Natural killer cell treated with Interleukin-12 subunit alpha and Interleukin-12 subunit beta and Interleukin-15 and Interleukin-18, amount 100 ng/mL, for 72 hours (primary cell): ENCODE results near the gene PPP1R27. TPM values are rescaled to one million over a fixed set of nuclear protein-coding genes. Genes with fewer than 3 reads are reported as not detected.

Experiments
- ATAC-seq, 2 donors: fragments of 150-1000 bp; cut with Tn5 transposase in 1 of 2; sonication (Bioruptor Pico), chemical (Tn5 transposase) in 1 of 2; 2 replicates each; pipeline ENCODE4 v1.10.0; 2021
- DNase-seq: peaks from one replicate; pipeline ENCODE4 v3.0.0; 2022; ENCODE audit warnings: low spot score
- H3K27ac Mint-ChIP-seq, 2 donors: 1 replicate in 1 of 2; 2 replicates in 1 of 2; pipeline ENCODE4 v1.8.0; 2022; ENCODE audit warnings: mixed read lengths in 2 of 2, mild to moderate bottlenecking in 1 of 2, moderate library complexity in 1 of 2
- H3K27me3 Mint-ChIP-seq, 2 donors: 1 replicate in 1 of 2; 2 replicates in 1 of 2; pipeline ENCODE4 v1.8.0; 2022; ENCODE audit warnings: mixed read lengths in 2 of 2
- H3K36me3 Mint-ChIP-seq: one replicate; pipeline ENCODE4 v1.8.0; 2022; ENCODE audit warnings: mixed read lengths
- H3K4me1 Mint-ChIP-seq, 2 donors: 1 replicate in 1 of 2; 2 replicates in 1 of 2; pipeline ENCODE4 v1.8.0; 2022; ENCODE audit warnings: low read depth in 2 of 2, mixed read lengths in 2 of 2, mild to moderate bottlenecking in 1 of 2
- H3K4me3 Mint-ChIP-seq: one replicate; pipeline ENCODE4 v1.8.0; 2022; ENCODE audit warnings: mixed read lengths
- H3K9me3 Mint-ChIP-seq: 2 replicates; pipeline ENCODE4 v1.8.0; 2022; ENCODE audit warnings: mixed read lengths
- total RNA-seq, 2 donors: library from RNA; stranded (reverse); gene quantifications; one replicate each; pipeline ENCODE4 v1.2.3, GENCODE V29; 2022

The PPP1R27 gene
- total RNA-seq, 2 donors from 2014 or later = not detected

GRCh38 chr17:81805707-81806460 lies 29.0 kb downstream of the PPP1R27 start:
- H3K27me3 Mint-ChIP-seq = peaks cover 29% of the 10 kb centered on the region in 2 donors
- ATAC-seq (no peak), DNase-seq (no peak)
- no peaks in the 10 kb centered on the region for H3K36me3 Mint-ChIP-seq
- H3K4me3 Mint-ChIP-seq = no peak overlapping the region
- no peaks in the 10 kb centered on the region for H3K4me1 Mint-ChIP-seq
- H3K9me3 Mint-ChIP-seq = no peaks in the 10 kb centered on the region
- no peak overlapping the region for H3K27ac Mint-ChIP-seq

GRCh38 chr17:81804559-81805399 lies 30.1 kb downstream of the PPP1R27 start:
- Mint-ChIP-seq H3K4me3 (no peak overlapping the region), H3K4me1 (no peaks in the 10 kb centered on the region), H3K27me3 (peaks cover 32 to 35% of the 10 kb centered on the region in 2 donors), H3K36me3 (no peaks in the 10 kb centered on the region), H3K27ac (no peak overlapping the region), H3K9me3 (no peaks in the 10 kb centered on the region)
- DNase-seq (no peak), ATAC-seq (no peak)

- Mint-ChIP-seq H3K27ac (no peak within 1 kb of the TSS), H3K36me3 (no peaks in the 10 kb centered on the region), H3K27me3 (peaks cover 24 to 28% of the 10 kb centered on the region in 2 donors), H3K4me1 (no peaks in the 10 kb centered on the region), H3K4me3 (no peak within 1 kb of the TSS), H3K9me3 (no peaks in the 10 kb centered on the region)
- ATAC-seq (peak in 1 of 2 donors; percentile 26), DNase-seq (no peak)
Observed at GRCh38 chr17:81803728-81804558, 30.9 kb downstream of the PPP1R27 start, which contains the start of gene GCGR. TSS of gene GCGR (plus strand) at chr17:81804150. CDS start at chr17:81809019, 4,869 bp downstream.

GRCh38 chr17:81802856-81803643 lies 31.8 kb downstream of the PPP1R27 start:
- no peaks in the 10 kb centered on the region for H3K9me3 Mint-ChIP-seq
- no peaks in the 10 kb centered on the region for H3K4me1 Mint-ChIP-seq
- peaks cover 21 to 25% of the 10 kb centered on the region in 2 donors for H3K27me3 Mint-ChIP-seq
- no peaks in the 10 kb centered on the region for H3K36me3 Mint-ChIP-seq
- H3K27ac Mint-ChIP-seq = no peak overlapping the region
- no peak for ATAC-seq
- H3K4me3 Mint-ChIP-seq = no peak overlapping the region
- DNase-seq = no peak

- no peak overlapping the region for H3K4me3 Mint-ChIP-seq
- no peaks in the 10 kb centered on the region for H3K36me3 Mint-ChIP-seq
- H3K27me3 Mint-ChIP-seq = peaks cover 21 to 25% of the 10 kb centered on the region in 2 donors
- H3K27ac Mint-ChIP-seq = no peak overlapping the region
- H3K9me3 Mint-ChIP-seq = no peaks in the 10 kb centered on the region
- no peaks in the 10 kb centered on the region for H3K4me1 Mint-ChIP-seq
- DNase-seq = no peak
- ATAC-seq = no peak
Observed at GRCh38 chr17:81802048-81802758, 32.6 kb downstream of the PPP1R27 start.

GRCh38 chr17:81801327-81801726 lies 33.5 kb downstream of the PPP1R27 start:
- no peak overlapping the region for H3K27ac Mint-ChIP-seq
- peaks cover 21 to 25% of the 10 kb centered on the region in 2 donors for H3K27me3 Mint-ChIP-seq
- DNase-seq = no peak
- no peaks in the 10 kb centered on the region for H3K36me3 Mint-ChIP-seq
- H3K9me3 Mint-ChIP-seq = no peaks in the 10 kb centered on the region
- no peak overlapping the region for H3K4me3 Mint-ChIP-seq
- no peaks in the 10 kb centered on the region for H3K4me1 Mint-ChIP-seq
- no peak for ATAC-seq

GRCh38 chr17:81794509-81794908 lies 40.3 kb downstream of the PPP1R27 start:
- no peaks in the 10 kb centered on the region for H3K4me1 Mint-ChIP-seq
- H3K4me3 Mint-ChIP-seq = no peak overlapping the region
- no peaks in the 10 kb centered on the region for H3K27me3 Mint-ChIP-seq
- H3K9me3 Mint-ChIP-seq = no peaks in the 10 kb centered on the region
- DNase-seq (no peak), ATAC-seq (peak in 1 of 2 donors; percentile 33)
- no peak overlapping the region for H3K27ac Mint-ChIP-seq
- no peaks in the 10 kb centered on the region for H3K36me3 Mint-ChIP-seq

GRCh38 chr17:81794074-81794476 lies 40.8 kb downstream of the PPP1R27 start:
- H3K36me3 Mint-ChIP-seq = no peaks in the 10 kb centered on the region
- H3K4me1 Mint-ChIP-seq = no peaks in the 10 kb centered on the region
- ATAC-seq (peak in 1 of 2 donors; percentile 41), DNase-seq (no peak)
- no peaks in the 10 kb centered on the region for H3K9me3 Mint-ChIP-seq
- H3K4me3 Mint-ChIP-seq = no peak overlapping the region
- H3K27ac Mint-ChIP-seq = no peak overlapping the region
- H3K27me3 Mint-ChIP-seq = no peaks in the 10 kb centered on the region

GRCh38 chr17:81792675-81793615 lies 41.9 kb downstream of the PPP1R27 start:
- Mint-ChIP-seq H3K27me3 (no peaks in the 10 kb centered on the region), H3K9me3 (no peaks in the 10 kb centered on the region), H3K27ac (no peak overlapping the region), H3K36me3 (no peaks in the 10 kb centered on the region), H3K4me3 (no peak overlapping the region), H3K4me1 (no peaks in the 10 kb centered on the region)
- DNase-seq (no peak), ATAC-seq (no peak)
